Spleen (tissue), 7 donors: ENCODE data around the gene ALDOA.

ENCODE experiments used
- CTCF ChIP-seq, 11 experiments: fragments of 200-600 bp in 7 of 11; fragments of 450-650 bp in 4 of 11; sonication (generic) in 4 of 11; IDR thresholded peaks in 8 of 11; conservative IDR thresholded peaks in 3 of 11; 1 replicate in 7 of 11; 2 replicates in 4 of 11; pipeline versions ENCODE4 v1.4.0 to v1.8.0; 2016 to 2021; ENCODE audit warnings: antibody characterized with exemption in 11 of 11, inconsistent platforms in 4 of 11, mild to moderate bottlenecking in 1 of 11
- POLR2A ChIP-seq, 3 donors: fragments of 450-650 bp; IDR thresholded peaks; one replicate each; pipeline ENCODE4 v1.5.1; 2017; ENCODE audit warnings: antibody characterized with exemption in 3 of 3, mild to moderate bottlenecking in 1 of 3
- POLR2AphosphoS5 ChIP-seq, 3 donors: sonication (generic); formaldehyde crosslinking; IDR thresholded peaks; one replicate each; pipeline ENCODE4 v1.5.1; 2017; ENCODE audit warnings: antibody characterized with exemption in 3 of 3
- donor health status: DM: no; HTN: no; CAD: no; lungs with moderate emphysema.
- donor health status: DM: no; HTN: no; CAD: no.
- donor health status: DM: no; HTN: no; CAD: no.

DNA sequence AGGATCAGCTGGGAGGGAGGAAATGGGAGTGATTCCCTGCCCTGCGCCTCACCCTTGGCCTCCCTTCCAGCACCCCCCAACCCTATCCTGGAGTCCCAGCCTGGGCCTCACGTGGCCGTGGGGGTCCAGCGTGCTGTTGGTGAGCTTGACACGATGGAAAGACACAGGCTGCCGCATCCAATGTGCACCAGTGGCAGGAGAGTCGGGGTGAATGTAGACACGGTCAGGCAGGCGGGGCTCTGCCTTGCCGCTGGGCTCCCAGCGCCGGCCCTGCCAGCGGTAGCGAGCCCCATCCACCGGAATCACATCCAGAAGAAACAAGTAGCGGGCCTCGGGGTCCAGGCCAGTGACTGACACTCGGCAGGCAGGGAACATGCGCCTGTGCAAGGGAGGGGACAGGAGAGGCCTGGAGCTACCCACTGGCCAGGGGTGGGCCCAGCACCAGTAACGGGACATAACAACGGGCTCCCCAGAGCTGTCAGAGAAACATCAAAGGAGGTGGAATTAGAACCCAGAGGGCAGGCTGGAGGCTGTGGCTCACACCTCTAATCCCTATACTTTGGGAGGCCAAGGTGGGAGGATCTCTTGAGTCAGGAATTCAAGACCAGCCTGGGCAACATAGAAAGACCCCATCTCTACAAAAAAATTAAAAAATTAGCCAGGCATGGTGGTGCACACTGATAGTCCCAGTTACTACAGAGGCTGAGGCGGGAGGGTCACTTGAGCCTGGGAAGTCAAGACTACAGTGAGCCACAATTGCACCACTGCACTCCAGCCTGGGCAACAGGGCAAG is 23.5 kb downstream of the ALDOA start:
- no peak for TF ChIP-seq CTCF (IDR thresholded peaks at IDR 0.05 in 8 of 11, conservative IDR thresholded peaks at IDR 0.05 in 3 of 11)
- TF ChIP-seq POLR2A (IDR thresholded peaks at IDR 0.05) = no peak
- TF ChIP-seq POLR2AphosphoS5 (IDR thresholded peaks at IDR 0.05) = peak in 1 of 3 donors; percentile 45
